SK-N-SH treated with all-trans-retinoic acid at 6 μM for 48 hours (cell line): ENCODE data around the gene DOK5.

Experiments
- ARNTL ChIP-seq: fragments of 450-650 bp; formaldehyde crosslinking; IDR thresholded peaks from 2 replicates; pipeline ENCODE4 v1.5.0; 2020; ENCODE audit warnings: low read depth, mild to moderate bottlenecking, moderate library complexity, borderline replicate concordance
- BACH2 ChIP-seq: fragments of 250-450 bp; sonication (Bioruptor Pico); IDR thresholded peaks from 2 replicates; pipeline ENCODE4 v1.9.0; 2021; ENCODE audit warnings: mild to moderate bottlenecking, borderline replicate concordance
- GLIS3 ChIP-seq: fragments of 250-450 bp; sonication (Bioruptor Pico); IDR thresholded peaks from 2 replicates; pipeline ENCODE4 v1.5.0; 2020; ENCODE audit warnings: mild to moderate bottlenecking, moderate library complexity
- ISL1 ChIP-seq: fragments of 250-450 bp; sonication (Bioruptor Pico); IDR thresholded peaks from 2 replicates; pipeline ENCODE4 v2.1.2; 2022; ENCODE audit warnings: mild to moderate bottlenecking, moderate library complexity
- RARB ChIP-seq: fragments of 250-450 bp; sonication (Bioruptor Pico); IDR thresholded peaks from 2 replicates; pipeline ENCODE4 v1.8.0; 2021; ENCODE audit warnings: mild to moderate bottlenecking, moderate library complexity
- ZC3H10 ChIP-seq: fragments of 250-450 bp; sonication (Bioruptor Pico); IDR thresholded peaks from 2 replicates; pipeline ENCODE4 v1.5.1; 2021; ENCODE audit warnings: mild to moderate bottlenecking, moderate library complexity
- ZFP3 ChIP-seq: fragments of 250-450 bp; sonication (Bioruptor Pico); IDR thresholded peaks from 2 replicates; pipeline ENCODE4 v1.5.0; 2020; ENCODE audit warnings: mild to moderate bottlenecking, moderate library complexity
- ZFP30 ChIP-seq: fragments of 450-650 bp; formaldehyde crosslinking; IDR thresholded peaks from 2 replicates; pipeline ENCODE4 v1.5.0; 2022; ENCODE audit warnings: mild to moderate bottlenecking, moderate library complexity
- ZNF8 ChIP-seq: fragments of 450-650 bp; formaldehyde crosslinking; IDR thresholded peaks from 2 replicates; pipeline ENCODE4 v1.5.0; 2020; ENCODE audit warnings: mild to moderate bottlenecking, moderate library complexity
- TF ChIP-seq, protein P1 (sequence below): fragments of 250-450 bp; sonication (Bioruptor Pico); IDR thresholded peaks from 2 replicates; pipeline ENCODE4 v1.5.1; 2020; ENCODE audit warnings: low read depth, mild to moderate bottlenecking, moderate library complexity
- TF ChIP-seq, protein P2 (sequence below): fragments of 250-450 bp; sonication (Bioruptor Pico); IDR thresholded peaks from 2 replicates; pipeline ENCODE4 v1.5.1; 2021; ENCODE audit warnings: mild to moderate bottlenecking, moderate library complexity
- TF ChIP-seq, protein P3 (sequence below): fragments of 250-450 bp; sonication (Bioruptor Pico); IDR thresholded peaks from 2 replicates; pipeline ENCODE4 v1.5.0; 2020; ENCODE audit warnings: mild to moderate bottlenecking, moderate library complexity
- TF ChIP-seq, protein P4 (sequence below): fragments of 250-450 bp; sonication (Bioruptor Pico); IDR thresholded peaks from 2 replicates; pipeline ENCODE4 v1.8.0; 2020; ENCODE audit warnings: mild to moderate bottlenecking, moderate library complexity, borderline replicate concordance
- TF ChIP-seq, protein P5 (sequence below): fragments of 250-450 bp; sonication (Bioruptor Pico); IDR thresholded peaks from 2 replicates; pipeline ENCODE4 v1.8.0; 2021; ENCODE audit warnings: low read depth, mild to moderate bottlenecking, moderate library complexity, borderline replicate concordance

DNA sequence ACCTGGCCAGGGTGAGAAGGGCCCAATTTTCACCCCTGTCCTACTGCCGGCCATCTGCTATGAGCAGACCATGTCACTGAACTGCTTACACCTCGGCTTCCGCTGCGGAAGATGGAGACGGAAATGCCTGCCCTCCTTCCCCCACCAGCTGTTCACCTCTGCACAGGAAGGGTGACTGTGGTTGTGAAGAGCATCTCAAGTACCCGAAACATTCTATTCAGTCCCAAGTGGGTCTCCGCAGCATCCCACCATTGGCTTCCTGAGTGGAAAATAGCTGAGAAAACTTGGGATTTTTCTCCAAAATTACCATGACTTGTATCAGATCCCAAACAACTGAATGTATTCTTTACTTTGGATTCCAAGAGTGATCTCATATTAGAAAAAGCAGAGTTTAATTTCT lies 16.1 kb downstream of the DOK5 start:
- TF ChIP-seq, protein P1, sequence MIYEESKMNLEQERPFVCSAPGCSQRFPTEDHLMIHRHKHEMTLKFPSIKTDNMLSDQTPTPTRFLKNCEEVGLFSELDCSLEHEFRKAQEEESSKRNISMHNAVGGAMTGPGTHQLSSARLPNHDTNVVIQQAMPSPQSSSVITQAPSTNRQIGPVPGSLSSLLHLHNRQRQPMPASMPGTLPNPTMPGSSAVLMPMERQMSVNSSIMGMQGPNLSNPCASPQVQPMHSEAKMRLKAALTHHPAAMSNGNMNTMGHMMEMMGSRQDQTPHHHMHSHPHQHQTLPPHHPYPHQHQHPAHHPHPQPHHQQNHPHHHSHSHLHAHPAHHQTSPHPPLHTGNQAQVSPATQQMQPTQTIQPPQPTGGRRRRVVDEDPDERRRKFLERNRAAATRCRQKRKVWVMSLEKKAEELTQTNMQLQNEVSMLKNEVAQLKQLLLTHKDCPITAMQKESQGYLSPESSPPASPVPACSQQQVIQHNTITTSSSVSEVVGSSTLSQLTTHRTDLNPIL (CRISPR knock-in tag): no peak
- TF ChIP-seq, protein P2, sequence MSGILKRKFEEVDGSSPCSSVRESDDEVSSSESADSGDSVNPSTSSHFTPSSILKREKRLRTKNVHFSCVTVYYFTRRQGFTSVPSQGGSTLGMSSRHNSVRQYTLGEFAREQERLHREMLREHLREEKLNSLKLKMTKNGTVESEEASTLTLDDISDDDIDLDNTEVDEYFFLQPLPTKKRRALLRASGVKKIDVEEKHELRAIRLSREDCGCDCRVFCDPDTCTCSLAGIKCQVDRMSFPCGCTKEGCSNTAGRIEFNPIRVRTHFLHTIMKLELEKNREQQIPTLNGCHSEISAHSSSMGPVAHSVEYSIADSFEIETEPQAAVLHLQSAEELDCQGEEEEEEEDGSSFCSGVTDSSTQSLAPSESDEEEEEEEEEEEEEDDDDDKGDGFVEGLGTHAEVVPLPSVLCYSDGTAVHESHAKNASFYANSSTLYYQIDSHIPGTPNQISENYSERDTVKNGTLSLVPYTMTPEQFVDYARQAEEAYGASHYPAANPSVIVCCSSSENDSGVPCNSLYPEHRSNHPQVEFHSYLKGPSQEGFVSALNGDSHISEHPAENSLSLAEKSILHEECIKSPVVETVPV: no peak
- TF ChIP-seq ZC3H10 (CRISPR knock-in tag) (no peak), RARB (CRISPR knock-in tag) (no peak), GLIS3 (CRISPR knock-in tag) (no peak), ZNF8 (CRISPR knock-in tag) (no peak), ZFP3 (CRISPR knock-in tag) (no peak), ZFP30 (CRISPR knock-in tag) (no peak), BACH2 (no peak), ISL1 (no peak), ARNTL (CRISPR knock-in tag) (no peak)
- TF ChIP-seq, protein P3, sequence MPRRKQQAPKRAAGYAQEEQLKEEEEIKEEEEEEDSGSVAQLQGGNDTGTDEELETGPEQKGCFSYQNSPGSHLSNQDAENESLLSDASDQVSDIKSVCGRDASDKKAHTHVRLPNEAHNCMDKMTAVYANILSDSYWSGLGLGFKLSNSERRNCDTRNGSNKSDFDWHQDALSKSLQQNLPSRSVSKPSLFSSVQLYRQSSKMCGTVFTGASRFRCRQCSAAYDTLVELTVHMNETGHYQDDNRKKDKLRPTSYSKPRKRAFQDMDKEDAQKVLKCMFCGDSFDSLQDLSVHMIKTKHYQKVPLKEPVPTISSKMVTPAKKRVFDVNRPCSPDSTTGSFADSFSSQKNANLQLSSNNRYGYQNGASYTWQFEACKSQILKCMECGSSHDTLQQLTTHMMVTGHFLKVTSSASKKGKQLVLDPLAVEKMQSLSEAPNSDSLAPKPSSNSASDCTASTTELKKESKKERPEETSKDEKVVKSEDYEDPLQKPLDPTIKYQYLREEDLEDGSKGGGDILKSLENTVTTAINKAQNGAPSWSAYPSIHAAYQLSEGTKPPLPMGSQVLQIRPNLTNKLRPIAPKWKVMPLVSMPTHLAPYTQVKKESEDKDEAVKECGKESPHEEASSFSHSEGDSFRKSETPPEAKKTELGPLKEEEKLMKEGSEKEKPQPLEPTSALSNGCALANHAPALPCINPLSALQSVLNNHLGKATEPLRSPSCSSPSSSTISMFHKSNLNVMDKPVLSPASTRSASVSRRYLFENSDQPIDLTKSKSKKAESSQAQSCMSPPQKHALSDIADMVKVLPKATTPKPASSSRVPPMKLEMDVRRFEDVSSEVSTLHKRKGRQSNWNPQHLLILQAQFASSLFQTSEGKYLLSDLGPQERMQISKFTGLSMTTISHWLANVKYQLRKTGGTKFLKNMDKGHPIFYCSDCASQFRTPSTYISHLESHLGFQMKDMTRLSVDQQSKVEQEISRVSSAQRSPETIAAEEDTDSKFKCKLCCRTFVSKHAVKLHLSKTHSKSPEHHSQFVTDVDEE (CRISPR knock-in tag): no peak
- TF ChIP-seq, protein P4, sequence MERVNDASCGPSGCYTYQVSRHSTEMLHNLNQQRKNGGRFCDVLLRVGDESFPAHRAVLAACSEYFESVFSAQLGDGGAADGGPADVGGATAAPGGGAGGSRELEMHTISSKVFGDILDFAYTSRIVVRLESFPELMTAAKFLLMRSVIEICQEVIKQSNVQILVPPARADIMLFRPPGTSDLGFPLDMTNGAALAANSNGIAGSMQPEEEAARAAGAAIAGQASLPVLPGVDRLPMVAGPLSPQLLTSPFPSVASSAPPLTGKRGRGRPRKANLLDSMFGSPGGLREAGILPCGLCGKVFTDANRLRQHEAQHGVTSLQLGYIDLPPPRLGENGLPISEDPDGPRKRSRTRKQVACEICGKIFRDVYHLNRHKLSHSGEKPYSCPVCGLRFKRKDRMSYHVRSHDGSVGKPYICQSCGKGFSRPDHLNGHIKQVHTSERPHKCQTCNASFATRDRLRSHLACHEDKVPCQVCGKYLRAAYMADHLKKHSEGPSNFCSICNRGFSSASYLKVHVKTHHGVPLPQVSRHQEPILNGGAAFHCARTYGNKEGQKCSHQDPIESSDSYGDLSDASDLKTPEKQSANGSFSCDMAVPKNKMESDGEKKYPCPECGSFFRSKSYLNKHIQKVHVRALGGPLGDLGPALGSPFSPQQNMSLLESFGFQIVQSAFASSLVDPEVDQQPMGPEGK: no peak
- TF ChIP-seq, protein P5, sequence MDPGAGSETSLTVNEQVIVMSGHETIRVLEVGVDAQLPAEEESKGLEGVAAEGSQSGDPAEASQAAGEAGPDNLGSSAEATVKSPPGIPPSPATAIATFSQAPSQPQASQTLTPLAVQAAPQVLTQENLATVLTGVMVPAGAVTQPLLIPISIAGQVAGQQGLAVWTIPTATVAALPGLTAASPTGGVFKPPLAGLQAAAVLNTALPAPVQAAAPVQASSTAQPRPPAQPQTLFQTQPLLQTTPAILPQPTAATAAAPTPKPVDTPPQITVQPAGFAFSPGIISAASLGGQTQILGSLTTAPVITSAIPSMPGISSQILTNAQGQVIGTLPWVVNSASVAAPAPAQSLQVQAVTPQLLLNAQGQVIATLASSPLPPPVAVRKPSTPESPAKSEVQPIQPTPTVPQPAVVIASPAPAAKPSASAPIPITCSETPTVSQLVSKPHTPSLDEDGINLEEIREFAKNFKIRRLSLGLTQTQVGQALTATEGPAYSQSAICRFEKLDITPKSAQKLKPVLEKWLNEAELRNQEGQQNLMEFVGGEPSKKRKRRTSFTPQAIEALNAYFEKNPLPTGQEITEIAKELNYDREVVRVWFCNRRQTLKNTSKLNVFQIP (CRISPR knock-in tag): no peak
